ENCODE data around the gene HNRNPA2B1. TPM values are rescaled to one million over a fixed set of nuclear protein-coding genes. Genes with fewer than 3 reads are reported as not detected.
A peak's percentile ranks its signal among the peaks of the same experiment; 100 is the strongest.
"Not testable (repeated sequence)": the region's sequence is repeated elsewhere in the genome, so short reads cannot be mapped to it uniquely, and the experiment has no call there.

HNRNPA2B1 gene
- polyA plus RNA-seq, 5 donors = 1,158 to 1,609 (median 1,399) TPM

DNA sequence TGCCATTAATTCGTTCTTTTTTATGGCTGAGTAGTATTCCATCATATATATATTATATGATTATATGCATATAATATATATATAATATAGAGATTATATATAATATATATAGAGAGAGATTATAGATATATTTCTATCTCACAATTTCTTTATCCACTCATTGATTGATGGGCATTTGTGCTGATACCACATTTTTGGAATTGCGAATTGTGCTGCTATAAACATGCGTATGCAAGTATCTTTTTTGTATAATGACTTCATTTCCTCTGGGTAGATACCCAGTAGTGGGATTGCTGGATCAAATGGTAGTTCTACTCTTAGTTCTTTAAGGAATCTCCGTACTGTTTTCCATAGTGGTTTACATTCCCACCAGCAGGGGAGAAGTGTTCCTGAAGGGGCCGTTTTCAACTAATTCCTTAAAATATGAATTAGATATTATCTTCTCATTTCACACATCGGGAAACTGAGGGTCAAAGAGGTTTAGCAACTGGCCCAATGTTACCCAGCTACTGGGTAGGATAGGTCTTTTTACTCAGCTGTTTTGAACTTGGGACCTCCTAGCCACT, 32.0 kb downstream of the HNRNPA2B1 start:
- DNase-seq = no peak

DNA sequence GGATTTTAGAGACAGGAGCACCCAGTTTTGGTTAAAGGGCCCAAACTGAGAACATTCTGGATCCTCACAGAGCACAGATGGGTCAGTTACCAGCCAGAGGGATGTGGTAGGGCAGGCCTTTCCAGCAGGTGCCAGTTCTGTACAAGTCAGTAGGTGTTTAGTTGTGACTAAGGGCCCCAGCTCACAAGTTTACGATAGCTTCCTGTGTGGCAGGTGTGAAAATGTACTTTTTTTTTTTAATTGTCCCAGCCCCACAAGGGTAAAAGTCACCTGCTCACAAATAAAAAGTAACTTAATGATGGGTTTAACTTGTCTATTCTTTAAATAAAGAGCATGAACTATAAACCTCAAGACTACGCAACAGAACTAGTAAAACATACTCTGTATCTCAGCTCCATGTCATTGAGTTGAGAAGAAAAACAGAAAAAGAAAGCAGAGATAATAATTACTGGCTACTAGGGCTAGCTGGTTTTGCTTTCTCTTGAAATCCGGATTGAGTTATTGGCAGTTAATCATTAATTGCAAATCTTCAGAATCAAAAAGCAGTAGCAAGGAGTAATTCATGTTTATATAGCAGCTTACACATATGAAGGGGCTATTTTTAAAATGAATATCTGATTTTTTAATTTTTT, 33.1 kb downstream of the HNRNPA2B1 start:
- DNase-seq = no peak

DNA sequence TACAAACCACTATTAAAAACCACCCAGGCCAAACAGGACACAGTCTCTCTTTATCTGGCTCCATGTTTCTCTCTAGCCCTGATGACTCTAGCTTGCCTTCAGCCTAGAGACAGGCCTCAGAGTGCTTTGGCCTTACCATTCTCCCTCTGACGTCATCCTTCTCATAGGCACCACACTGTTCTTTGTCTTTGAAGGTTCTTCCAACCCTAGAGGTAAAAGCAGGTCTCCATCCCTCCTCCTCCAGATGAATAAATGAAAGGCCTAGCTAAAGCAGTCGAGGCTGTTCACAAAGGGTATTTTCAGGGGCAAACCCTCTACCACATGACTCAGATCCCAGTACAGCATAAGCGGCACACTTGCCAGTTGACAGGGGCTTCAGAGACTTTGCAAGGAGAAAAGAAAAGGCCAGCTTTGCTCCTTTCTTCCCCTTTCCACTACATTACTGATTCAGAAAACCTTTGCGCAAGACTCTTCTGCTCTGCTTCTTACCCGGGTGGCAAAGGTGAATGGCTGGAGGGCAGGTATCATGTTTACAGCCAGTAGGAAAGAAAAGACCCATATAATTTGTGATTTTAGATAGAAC, 33.8 kb downstream of the HNRNPA2B1 start:
- DNase-seq = no peak

DNA sequence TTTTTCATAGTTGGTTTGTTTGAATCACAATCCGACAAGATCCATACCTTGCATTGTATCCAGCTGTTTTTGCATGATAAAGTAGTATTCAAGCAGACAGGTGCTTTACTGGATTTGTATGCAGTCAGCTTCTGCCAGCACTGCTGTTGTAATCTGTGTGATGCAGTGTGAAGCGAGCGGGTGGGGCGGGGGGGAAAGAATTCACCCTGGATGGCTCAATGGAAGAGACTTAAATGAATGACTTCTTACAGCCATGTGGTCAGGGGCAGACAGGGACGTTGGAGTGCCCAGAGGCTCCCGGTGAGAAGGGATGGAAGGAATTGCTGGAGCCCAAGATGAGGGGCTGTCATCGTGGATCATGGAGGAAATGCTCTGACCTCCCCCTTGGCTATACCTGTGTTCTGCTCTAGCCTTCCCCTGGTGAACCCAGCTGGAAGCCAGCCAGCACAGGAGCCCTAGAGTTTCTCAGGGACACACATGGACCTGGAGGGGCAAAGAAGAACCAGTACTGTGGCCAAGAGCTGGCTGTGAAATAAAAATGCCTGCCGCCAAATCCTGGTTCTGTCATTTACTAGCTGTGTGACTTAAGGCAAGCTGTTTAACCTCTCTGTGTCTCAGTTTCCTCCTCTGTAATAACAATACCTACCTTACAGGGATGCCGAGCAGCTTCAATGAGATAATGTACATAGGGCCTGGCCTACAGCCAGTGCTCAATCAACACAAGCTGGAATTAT, 34.4 kb downstream of the HNRNPA2B1 start:
- DNase-seq = no peak

DNA sequence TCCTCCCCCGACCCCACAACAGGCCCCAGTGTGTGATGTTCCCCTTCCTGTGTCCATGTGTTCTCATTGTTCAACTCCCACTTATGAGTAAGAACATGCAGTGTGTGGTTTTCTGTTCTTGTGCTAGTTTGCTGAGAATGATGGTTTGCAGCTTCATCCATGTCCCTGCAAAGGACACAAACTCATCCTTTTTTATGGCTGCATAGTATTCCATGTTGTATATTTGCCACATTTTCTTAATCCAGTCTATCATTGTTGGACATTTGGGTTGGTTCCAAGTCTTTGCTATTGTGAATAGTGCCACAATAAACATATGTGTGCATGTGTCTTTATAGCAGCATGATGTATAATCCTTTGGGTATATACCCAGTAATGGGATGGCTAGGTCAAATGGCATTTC, 36.7 kb downstream of the HNRNPA2B1 start:
- DNase-seq = not testable (repeated sequence)

DNA sequence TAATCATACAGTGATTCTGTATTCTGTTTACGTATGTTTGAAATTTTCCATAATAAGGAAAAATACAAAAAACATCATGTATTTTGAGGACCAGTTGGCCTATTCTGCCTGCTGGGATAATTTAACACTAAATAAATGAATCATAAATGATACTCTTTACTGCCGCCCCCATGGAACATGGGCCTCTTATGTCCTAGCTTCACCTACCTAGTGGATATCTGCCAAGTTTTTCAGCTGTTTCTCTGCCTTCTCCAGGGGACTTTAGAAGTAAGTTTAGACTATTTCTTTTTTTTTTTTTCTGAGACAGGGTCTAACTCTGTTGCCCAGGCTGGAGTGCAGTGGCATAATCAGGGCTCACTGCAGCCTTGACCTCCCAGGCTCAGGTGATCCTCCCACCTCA, 38.1 kb downstream of the HNRNPA2B1 start:
- DNase-seq = no peak

DNA sequence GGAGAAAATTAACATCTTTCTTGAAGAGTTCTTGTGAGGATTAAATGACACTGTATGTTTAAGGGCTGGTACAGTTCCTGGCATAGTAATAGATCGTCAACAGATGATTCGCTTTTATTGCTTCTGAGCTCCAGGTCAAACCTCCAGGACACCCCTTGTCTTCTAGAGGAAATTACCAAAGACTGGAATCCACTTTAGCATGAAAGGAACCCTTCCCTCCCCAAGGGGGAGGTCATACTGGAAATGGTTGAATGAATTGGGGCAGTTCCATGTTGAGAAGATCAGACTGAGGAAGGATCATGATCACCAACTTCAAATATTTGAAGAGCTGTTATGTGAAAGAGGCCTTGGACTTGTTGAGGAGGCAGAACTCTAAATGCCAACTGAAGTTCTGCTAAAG, 39.6 kb downstream of the HNRNPA2B1 start:
- no peak for DNase-seq

DNA sequence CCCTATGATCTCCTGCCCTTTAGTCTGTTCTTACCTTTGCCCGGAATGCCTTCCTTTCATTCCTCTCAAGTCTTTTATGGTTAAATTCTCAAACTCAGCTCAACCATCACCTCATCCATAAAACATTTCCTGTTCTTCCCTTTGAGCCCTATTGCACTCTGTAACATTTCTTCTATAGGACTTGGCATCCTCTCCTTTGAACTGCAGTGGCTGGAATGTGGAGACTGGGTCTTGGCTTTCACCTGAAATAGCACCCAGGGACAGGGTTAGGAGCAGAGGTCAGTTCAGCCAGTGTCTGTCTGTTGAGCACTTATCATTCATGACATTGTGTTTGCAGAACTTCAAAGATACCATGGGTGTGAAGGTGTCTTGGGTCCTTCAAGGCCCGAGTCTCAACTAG, 41.3 kb downstream of the HNRNPA2B1 start:
- no peak for DNase-seq

DNA sequence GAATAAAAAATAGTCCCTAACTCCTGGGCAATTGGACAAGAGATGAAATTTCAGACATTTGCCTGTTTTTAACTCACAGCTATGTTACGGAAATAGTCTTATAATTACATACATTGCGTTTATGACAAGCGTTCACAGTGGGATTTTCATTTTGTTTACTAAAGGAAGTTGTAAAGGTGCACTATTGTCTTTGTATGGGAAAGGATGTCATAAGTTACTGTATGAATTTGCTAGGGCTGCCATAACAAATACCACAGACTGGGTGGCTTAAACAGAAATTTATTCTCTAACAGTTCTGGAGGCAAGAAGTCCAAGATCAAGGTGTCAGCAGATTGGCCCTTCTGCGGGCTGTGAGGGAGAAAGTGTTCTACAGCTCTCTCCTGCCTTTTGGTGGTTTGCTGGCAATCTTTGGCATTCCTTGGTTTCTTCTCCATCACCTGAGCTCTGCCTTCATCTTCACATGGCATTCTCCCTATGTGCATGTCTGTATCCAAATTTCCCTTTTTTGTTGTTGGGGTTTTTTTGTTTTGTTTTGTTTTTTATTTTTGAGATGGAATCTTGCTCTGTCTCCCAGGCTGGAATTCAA, 42.9 kb downstream of the HNRNPA2B1 start:
- DNase-seq = no peak

DNA sequence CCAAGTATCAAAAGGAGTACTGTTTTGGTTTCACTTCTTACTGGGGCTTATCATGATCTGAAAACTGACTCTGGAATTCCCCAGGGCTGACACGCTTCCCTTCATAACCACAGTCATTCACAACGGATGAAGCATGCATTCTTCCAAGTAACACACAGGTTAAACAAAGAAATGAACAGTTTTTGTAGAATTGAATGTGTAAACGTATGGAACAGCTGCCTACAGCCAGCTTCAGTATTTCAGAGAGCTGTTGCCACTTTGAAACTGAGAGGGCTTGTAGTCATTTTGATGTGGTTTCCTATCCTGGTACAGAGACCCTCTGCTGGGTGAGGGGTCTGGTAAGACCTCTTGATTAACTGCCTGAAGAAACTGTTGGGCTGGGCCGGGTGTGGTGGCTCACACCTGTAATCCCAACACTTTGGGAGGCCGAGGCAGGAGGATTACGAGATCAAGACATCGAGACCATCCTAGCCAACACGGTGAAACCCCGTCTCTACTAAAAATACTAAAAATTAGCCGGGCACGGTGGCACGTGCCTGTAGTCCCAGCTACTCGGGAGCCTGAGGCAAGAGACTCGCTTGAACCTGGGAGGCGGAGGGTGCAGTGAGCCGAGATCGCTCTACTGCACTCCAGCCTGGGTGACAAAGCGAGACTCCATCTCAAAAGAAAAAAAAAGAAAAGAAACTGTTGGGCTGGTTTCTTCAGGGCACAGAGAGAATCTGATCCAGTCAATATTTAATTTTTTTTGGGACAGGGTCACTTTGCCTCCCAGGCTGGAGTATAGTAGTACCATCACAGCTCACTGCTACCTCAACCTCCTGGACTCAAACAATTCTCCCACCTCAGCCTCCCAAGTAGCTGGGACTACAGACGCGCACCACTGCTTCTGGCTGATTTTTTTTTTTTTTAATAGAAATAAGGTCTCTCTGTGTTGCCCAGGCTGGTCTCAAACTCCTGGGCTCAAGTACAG, 43.8 kb downstream of the HNRNPA2B1 start:
- DNase-seq = no peak

DNA sequence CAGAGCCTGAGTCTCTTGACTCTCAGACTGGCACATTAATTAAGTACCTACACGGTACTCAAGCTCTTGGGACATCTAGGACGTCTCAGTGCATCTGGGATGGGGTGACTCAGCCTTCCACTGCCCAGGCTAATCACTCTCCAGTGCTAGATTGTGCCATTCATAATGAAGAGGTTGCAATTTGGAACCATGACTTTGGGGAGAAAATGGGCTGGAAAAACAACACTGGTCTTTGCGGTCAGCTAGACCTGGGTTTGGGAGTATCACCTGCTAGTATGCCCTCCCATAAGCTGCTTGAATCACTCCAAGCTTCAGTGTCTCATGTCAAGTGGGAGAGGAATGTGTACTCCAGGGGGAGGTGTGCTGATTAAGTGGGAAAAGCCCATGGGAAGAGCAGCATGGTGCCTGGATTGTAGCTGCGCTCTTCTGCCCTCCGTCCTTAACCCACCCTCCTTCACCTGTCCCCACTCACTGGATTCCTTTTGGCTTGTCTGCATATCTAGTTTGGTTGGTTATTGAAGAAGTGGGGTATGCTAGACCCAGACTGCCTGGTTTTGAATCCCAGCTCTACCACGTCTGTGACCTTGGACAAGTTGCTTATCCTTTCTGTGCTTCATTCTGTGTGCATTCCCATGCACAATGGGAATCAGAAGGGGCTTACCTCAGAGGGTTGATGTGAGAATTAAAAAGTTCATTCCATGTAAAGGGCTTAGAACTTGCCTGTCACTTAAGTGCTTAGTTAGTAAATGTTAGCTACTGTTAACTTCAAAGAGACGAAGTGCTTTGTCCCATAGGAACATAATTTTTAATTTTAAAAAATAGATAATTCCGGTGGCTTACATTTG, 44.8 kb downstream of the HNRNPA2B1 start:
- no peak for DNase-seq

DNA sequence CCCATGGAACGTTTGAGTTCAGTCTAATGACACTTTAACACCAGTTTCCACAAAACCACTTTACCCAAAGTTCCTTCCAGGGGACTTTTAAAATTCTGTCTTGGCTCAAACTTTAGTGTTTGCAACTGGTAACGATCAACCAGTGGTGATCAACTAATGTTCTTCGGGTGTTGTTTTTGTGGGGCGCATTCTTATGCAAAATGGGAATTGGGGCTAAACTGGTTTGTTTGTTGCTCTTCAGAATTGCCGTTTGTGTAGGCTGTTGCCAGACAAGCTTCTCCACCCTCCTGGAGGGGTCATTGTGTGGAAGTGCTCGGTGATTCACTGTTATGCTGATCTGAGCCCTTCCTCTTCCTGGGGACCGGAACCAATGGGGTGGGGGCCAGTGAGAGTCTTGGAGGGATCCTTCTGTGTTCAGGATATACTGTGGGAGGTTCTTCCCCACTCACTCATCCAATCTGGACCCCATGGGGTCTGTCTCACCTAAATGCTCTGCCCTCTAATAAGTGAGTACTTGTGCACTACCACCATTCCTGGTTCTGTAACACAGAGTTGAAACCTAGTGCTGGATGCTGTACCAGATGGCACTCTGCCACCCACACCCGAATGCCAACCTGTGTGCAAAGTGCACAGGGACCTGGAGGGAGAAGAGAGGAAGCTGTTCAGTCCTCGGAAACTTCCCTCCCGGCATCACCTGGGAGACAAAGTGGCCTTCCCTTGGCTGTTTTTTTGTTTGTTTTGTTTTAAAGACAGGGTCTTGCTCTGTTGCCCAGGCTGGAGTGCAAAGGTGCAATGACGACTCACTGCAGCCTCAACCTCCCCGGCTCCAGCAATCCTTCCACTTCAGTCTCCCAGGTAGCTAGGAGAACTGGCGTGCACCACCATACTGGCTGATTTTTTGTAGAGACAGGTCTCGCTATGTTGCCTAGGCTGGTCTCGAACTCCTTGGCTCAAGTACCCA, 46.4 kb downstream of the HNRNPA2B1 start:
- DNase-seq = no peak

DNA sequence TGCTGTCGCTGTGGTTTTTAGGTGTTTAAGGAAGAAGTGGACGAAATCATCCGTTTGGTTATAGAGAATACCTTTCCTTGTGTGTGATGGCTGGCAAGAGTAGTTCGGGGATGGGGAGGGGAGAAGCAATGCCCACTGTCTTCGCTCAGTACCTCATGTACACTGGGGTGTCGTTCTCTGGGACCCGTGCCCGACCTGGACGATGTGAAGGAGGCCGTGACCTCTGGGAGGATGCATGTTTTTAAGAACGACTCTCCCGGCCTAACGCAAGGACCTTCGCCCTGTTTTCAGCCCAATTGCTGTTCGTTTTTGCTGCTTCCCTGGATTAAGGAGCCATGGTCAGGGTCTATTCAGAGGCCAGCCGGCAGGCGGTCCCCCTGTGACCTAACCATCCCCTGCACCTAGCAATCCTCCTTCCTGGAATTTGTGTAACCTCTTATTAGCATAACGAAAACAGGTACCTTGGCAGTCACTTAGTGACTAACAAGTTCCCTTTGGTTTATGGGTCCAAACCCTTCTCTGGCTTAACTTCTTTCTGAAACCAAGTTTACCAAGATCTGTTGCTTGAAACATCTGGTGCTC, 47.2 kb downstream of the HNRNPA2B1 start:
- DNase-seq = no peak

DNA sequence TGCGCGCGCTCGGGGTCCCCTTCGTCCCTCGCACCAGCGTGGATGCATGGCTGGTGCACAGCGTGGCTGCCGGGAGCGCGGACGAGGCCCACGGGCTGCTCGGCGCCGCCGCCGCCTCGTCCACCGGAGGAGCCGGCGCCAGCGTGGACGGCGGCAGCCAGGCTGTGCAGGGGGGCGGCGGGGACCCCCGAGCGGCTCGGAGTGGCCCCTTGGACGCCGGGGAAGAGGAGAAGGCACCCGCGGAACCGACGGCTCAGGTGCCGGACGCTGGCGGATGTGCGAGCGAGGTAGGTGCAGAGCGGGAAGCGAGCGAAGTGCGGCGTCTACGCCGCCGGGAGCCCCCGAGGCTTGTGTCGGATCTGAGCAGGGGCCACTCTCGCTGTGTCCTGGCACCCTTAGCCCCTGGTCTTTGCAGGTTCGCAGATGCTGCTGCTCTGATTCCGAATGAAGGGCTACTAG, 47.7 kb downstream of the HNRNPA2B1 start:
- not testable (repeated sequence) for DNase-seq

DNA sequence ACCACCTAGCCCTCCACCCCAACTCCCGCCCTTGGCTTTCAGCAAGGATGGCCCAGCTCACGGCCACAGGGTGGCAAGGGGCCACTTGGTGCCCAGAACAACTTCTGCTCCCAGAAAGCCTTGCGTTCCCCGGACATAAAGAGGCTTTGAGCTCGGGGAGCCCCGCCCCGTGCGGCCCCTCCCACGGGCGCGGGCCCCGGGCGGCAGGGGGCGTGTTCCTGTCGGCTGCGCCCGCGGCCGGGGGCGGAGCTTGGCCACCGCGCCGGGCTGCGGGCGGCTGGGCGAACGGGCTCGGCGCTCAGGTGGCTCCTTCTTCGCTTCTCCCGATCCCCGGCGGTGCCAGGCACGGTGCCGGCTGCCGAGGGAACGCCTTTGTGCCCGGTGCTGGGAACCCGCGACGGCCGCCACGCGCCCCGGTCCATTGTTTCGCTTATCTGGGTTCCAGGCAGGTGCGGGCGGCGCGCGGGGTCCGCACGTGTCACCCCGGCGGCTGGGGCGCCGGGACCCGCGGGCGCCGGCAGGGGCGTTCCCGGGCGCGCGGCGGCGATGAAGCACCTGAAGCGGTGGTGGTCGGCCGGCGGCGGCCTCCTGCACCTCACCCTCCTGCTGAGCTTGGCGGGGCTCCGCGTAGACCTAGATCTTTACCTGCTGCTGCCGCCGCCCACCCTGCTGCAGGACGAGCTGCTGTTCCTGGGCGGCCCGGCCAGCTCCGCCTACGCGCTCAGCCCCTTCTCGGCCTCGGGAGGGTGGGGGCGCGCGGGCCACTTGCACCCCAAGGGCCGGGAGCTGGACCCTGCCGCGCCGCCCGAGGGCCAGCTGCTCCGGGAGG, 48.4 kb downstream of the HNRNPA2B1 start, which contains the start of gene NFE2L3:
Gene NFE2L3 (plus strand): TSS at position 246 of the 829 bp plus-strand sequence. CDS start 301 bp downstream, at position 547.
- DNase-seq = peak; percentile 51 to 53

DNA sequence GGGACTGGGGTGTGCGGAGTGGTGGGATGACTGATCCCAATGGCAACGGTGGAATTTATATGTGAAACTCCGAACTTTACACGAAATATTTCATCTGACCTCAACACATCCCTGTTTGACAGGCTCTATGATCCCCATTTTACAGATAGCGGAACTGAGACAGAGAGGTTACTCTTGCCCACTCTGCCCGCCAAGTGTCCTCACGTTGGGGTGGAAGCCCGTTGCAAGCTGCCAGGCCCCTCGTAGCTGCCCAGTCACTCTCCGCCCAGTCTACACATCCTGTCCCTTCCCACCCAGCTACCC, 48.9 kb downstream of the HNRNPA2B1 start:
- DNase-seq = no peak

DNA sequence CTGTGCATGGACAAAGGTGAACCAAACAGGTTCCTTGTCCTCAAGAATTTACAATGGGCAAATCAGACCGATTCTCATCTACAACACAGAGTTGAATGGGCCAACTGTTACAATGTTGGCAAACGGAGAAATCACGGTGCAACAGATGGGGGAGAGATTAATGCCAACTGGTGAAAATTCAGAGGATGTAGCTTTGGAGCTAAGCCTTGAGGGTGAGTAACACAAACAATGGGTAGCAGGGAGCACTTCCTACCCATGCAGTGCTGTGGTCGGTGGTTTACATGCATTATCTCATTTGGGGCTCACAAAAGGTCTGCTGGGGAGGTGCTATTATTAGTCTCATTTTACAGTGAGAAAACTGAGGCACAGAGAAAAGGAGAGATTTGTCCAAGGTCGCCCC, 49.5 kb downstream of the HNRNPA2B1 start:
- DNase-seq = no peak

All from right lung (tissue), 5 donors.